ENCODE results near the gene MIEF1. TPM values are rescaled to one million over a fixed set of nuclear protein-coding genes. Genes with fewer than 3 reads are reported as not detected.

Gene MIEF1
- total RNA-seq, 1 experiment from 2014 or later, result 22.9 TPM

DNA sequence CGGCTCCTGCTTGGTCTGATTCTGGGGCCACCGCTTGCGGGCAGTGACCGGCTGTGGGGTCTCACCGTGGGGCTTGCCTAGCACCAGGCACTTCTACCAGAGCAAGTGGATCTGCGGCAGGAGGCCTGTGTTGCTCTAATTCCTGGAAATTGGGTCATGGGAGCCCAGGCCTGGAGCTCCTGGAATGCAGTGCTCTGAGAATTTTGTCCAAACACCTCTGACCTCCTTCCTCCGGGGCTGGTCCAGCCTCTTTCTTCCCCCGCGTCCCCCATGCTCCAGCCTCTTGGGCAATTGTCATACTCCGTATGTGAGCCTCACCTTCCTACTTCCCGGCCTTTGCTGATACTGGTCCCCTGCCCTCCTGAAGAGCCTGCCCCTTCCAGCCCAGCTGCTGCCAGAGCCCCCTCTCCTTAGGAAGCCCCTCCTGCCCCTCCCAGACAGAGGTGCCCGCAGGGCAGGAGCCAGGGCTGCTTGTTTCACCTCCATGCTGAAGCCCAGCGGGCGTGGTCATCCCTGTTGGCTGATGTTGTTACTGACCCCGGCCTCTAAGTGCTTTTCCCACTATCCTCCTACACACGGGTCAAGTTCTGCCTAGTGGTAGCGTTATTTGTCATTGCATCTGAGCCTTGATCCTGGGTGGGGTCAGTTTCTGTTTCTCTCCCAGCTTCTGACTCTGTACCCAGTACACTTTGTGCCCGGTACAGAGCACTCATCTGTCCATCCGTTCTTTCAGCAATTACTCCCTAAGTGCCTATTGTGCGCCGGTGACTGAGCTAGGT, 35.7 kb upstream of the MIEF1 start:
- H3K4me3 ChIP-seq, result no peak overlapping the region
- no peaks in the 10 kb centered on the region for H3K36me3 ChIP-seq
- H3K9me3 ChIP-seq (replicated peaks), result no peaks in the 10 kb centered on the region
- H3K27ac ChIP-seq, result no peak overlapping the region
- DNase-seq (ENCODE audit: low read depth in 1 of 2, low spot score in 2 of 2), result no peak
- H3K4me1 ChIP-seq (replicated peaks), result peaks cover 30% of the 10 kb centered on the region
- H3K27me3 ChIP-seq (replicated peaks), result no peaks in the 10 kb centered on the region

DNA sequence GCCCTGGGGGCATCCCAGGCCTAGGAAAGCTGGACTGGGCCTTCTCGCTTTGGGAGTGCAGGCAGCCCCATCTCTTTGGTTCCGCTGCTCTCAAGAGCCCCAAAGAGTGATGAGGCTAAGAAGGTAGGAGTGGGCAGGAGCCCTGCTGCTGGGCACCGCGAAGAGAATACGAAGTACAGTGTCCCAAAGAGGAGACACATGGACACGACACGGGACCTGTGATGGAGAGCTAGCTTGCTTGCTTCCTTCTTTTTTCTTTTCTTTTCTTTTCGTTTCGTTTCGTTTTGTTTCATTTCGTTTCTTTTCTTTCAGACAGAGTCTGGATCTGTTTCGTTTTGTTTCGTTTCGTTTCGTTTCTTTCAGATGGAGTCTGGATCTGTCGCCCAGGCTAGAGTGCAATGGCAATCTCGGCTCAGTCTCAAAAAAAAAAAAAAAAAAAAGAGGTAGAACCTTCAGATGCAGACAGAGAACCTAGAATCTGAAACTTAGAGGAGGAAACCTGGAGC, 34.6 kb upstream of the MIEF1 start:
- Histone ChIP-seq H3K4me3 (no peak overlapping the region), H3K27me3 (replicated peaks) (no peaks in the 10 kb centered on the region), H3K27ac (no peak overlapping the region), H3K9me3 (replicated peaks) (no peaks in the 10 kb centered on the region), H3K36me3 (no peaks in the 10 kb centered on the region), H3K4me1 (replicated peaks) (peaks cover 39% of the 10 kb centered on the region)
- DNase-seq (ENCODE audit: low read depth in 1 of 2, low spot score in 2 of 2), result no peak

GRCh38 chr22:39468487-39469325, 33.4 kb upstream of the MIEF1 start:
- DNase-seq (ENCODE audit: low read depth in 1 of 2, low spot score in 2 of 2), result no peak
- Histone ChIP-seq H3K4me3 (no peak overlapping the region), H3K27ac (no peak overlapping the region), H3K27me3 (replicated peaks) (no peaks in the 10 kb centered on the region), H3K9me3 (replicated peaks) (no peaks in the 10 kb centered on the region), H3K4me1 (replicated peaks) (peaks cover 43% of the 10 kb centered on the region), H3K36me3 (no peaks in the 10 kb centered on the region)

GRCh38 chr22:39469326-39469680, 32.8 kb upstream of the MIEF1 start:
- DNase-seq (ENCODE audit: low read depth in 1 of 2, low spot score in 2 of 2), result no peak
- H3K27me3 ChIP-seq (replicated peaks), result no peaks in the 10 kb centered on the region
- no peak overlapping the region for H3K4me3 ChIP-seq
- H3K9me3 ChIP-seq (replicated peaks), result no peaks in the 10 kb centered on the region
- H3K36me3 ChIP-seq, result no peaks in the 10 kb centered on the region
- H3K27ac ChIP-seq, result no peak overlapping the region
- H3K4me1 ChIP-seq (replicated peaks), result peaks cover 49% of the 10 kb centered on the region

DNA sequence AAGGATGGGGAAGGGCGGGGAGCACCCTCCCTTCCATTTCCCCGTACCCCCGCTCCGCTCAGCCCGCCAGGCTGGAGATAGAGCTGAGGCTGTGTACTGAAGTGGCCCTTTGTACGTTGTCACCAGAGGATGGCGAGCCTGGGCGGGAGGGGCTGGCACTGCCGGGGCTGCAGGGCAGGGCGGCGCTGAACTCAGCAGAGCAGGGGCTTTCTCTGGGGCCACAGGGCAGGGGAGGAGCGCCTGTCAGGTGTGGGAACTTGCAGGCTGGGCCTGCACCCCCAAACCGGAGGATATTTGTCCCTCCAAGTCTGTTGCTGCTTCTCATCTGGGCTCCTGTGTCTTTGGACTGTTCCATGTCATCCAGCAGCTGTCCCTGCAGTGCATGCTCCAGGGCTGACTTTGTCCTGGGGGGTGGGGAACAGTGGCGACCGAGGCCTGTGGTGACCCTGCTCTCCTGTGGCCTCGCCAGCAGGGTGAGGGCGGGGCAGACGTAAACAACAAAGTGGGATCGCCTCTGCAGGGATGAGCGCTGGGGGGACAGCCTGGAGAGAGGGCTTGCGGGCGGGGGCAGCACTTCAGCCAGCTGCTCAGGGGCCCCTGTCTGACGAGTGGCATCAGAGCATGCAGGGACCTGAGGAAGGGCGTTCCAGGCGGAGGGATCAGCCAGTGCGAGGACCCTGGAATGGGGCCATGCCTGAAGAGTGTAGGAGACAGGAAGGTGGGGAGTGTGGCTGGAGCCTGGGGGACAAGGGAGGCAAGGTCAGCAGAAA, 32.2 kb upstream of the MIEF1 start:
- Histone ChIP-seq H3K36me3 (no peaks in the 10 kb centered on the region), H3K4me3 (no peak overlapping the region), H3K27ac (peak overlapping the region; percentile 92), H3K27me3 (replicated peaks) (no peaks in the 10 kb centered on the region), H3K4me1 (replicated peaks) (peaks cover 55% of the 10 kb centered on the region), H3K9me3 (replicated peaks) (no peaks in the 10 kb centered on the region)
- no peak for DNase-seq (ENCODE audit: low read depth in 1 of 2, low spot score in 2 of 2)

- DNase-seq (ENCODE audit: low read depth in 1 of 2, low spot score in 2 of 2), result peak; percentile 59 to 64
- H3K4me1 ChIP-seq (replicated peaks), result peaks cover 63% of the 10 kb centered on the region
Measured at GRCh38 chr22:39470451-39471291, 31.4 kb upstream of the MIEF1 start.

DNA sequence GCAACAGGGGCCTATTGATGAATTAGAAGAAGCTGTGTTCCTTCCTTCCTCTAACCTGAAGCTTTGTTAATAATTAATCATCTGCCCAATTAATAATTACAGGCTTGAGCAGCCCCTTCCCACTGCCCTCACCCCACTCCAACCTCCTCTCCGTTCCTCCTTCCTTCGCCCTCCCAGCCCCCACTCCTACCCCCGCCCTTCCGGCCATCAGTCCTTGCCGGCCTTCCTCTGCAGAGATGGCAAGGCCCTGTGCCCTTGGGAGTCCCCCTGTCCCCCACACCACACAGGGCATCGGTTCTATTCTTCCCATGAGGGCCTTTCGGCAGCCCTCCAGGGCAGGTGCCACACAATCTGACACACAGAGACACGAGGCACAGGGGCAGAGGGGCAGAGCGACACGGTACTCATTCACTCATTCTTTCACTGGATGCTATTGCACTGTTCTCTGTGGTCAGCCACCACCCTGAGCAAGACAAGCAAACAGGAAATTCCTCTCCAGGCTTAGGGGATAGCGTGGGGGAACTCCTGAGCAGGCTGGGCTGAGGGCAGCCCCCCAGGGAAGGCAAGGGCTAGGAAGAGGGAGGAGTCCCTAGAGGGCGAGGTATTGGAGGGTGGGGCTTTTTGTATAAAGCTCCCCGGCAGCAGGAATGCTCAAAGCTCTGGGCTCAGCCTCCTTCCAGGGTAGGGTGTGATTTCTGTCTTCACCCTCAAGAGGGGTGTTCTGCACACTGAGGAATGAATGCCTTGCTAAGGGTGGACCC, 30.5 kb upstream of the MIEF1 start:
- Histone ChIP-seq H3K4me3 (no peak overlapping the region), H3K36me3 (no peaks in the 10 kb centered on the region), H3K27ac (peak overlapping the region; percentile 92), H3K27me3 (replicated peaks) (no peaks in the 10 kb centered on the region), H3K9me3 (replicated peaks) (no peaks in the 10 kb centered on the region), H3K4me1 (replicated peaks) (peaks cover 69% of the 10 kb centered on the region)
- peak; percentile 96 to 97 for DNase-seq (ENCODE audit: low read depth in 1 of 2, low spot score in 2 of 2)

More at GRCh38 chr22:39470451-39471291, 31.4 kb upstream of the MIEF1 start:
- H3K4me3 ChIP-seq, result no peak overlapping the region
- H3K9me3 ChIP-seq (replicated peaks), result no peaks in the 10 kb centered on the region
- H3K27ac ChIP-seq, result peak overlapping the region; percentile 92
- H3K27me3 ChIP-seq (replicated peaks), result no peaks in the 10 kb centered on the region
- H3K36me3 ChIP-seq, result no peaks in the 10 kb centered on the region

GRCh38 chr22:39472570-39473556, 29.2 kb upstream of the MIEF1 start:
- Histone ChIP-seq H3K4me1 (replicated peaks) (peaks cover 69% of the 10 kb centered on the region), H3K27ac (peak overlapping the region; percentile 92), H3K4me3 (no peak overlapping the region), H3K9me3 (replicated peaks) (no peaks in the 10 kb centered on the region), H3K27me3 (replicated peaks) (no peaks in the 10 kb centered on the region), H3K36me3 (no peaks in the 10 kb centered on the region)
- peak; percentile 90 to 93 for DNase-seq (ENCODE audit: low read depth in 1 of 2, low spot score in 2 of 2)

DNA sequence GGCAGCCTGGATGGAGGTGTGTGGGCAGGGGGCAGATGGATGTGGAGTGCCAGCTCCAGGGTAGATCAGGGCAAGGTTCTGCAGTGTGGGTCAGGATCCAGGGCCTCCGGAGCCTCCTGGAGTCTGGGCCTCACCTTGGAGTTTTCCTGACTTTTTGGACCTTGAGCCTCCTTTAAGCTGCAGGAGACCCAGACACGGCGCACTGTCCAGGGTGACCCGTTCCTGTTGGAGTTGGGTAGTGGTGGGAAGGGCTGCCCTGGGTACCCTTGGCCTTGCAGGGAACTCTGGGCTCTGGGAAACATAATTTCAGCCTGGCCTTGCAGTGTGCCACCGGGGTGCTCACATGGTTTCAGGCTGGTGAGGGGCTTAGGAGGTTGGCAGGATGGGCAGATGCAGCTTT, 28.2 kb upstream of the MIEF1 start:
- H3K4me3 ChIP-seq, result no peak overlapping the region
- no peaks in the 10 kb centered on the region for H3K27me3 ChIP-seq (replicated peaks)
- H3K27ac ChIP-seq, result peak overlapping the region; percentile 92
- peaks cover 69% of the 10 kb centered on the region for H3K4me1 ChIP-seq (replicated peaks)
- H3K9me3 ChIP-seq (replicated peaks), result no peaks in the 10 kb centered on the region
- DNase-seq (ENCODE audit: low read depth in 1 of 2, low spot score in 2 of 2), result no peak
- H3K36me3 ChIP-seq, result no peaks in the 10 kb centered on the region

DNA sequence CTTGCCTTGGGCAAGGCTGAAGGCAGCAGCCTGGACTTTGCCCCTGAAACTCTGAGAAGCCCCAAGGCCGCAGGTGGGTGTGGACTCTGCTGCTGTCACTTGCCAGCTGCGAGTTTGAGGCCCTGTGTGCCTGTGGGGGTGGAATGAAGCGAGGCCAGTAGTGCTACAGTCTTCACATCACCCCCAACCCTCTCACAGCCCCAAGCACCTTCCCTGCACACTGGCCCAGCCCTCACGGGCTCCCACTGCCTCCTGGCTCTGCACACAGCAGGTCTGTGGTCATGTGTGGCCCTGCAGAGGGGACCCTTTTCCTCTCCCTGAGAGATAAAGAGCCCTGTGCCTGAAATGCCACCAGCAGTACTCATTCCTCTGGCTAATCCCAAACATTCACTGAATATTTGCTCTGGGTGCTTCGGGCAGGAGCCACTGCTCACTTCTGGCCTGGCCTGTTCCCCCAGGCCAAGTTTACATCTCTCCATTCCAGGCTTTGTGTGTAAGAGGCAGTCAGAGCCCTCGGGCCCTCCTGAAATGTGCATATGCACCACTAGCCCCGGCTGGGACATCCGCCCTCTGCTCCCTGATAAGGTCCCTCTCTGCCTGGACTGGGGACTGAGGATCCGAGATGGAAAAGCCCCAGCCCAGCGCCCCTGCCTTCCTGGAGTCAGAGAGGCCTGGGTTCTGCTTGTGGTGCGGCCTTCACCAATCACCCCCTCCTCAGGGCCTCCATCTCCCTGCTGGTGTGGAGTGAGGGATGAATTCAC, 27.6 kb upstream of the MIEF1 start:
- peaks cover 67% of the 10 kb centered on the region for H3K4me1 ChIP-seq (replicated peaks)
- H3K27ac ChIP-seq, result peak overlapping the region; percentile 92
- peak; percentile 73 to 80 for DNase-seq (ENCODE audit: low read depth in 1 of 2, low spot score in 2 of 2)
- no peaks in the 10 kb centered on the region for H3K36me3 ChIP-seq
- no peaks in the 10 kb centered on the region for H3K27me3 ChIP-seq (replicated peaks)
- no peak overlapping the region for H3K4me3 ChIP-seq
- no peaks in the 10 kb centered on the region for H3K9me3 ChIP-seq (replicated peaks)

DNA sequence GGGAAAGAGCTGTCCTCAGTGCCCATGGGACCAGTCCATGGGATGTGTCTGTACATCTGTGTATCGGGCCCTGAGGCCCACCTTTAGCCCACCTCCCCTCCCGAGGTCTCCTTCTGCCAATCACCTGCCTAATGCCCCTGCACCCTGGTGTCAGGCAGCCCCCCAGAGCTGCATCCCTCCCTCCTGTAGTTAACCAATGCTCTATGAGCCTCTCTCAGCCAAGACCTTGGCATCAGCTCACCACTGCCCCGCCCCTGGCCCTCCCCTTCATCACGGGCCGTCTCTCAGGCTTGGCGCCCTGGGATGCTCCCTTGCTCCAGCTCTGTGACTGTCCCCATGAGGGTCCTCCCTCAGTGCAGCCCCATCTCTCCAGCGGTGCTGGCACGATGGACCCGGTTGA, 26.8 kb upstream of the MIEF1 start:
- Histone ChIP-seq H3K4me1 (replicated peaks) (peaks cover 59% of the 10 kb centered on the region), H3K4me3 (no peak overlapping the region), H3K27me3 (replicated peaks) (no peaks in the 10 kb centered on the region), H3K9me3 (replicated peaks) (no peaks in the 10 kb centered on the region), H3K36me3 (no peaks in the 10 kb centered on the region), H3K27ac (peak overlapping the region; percentile 92)
- no peak for DNase-seq (ENCODE audit: low read depth in 1 of 2, low spot score in 2 of 2)
